Measurements from ENCODE around the gene MAMDC2. TPM values are rescaled to one million over a fixed set of nuclear protein-coding genes. Genes with fewer than 3 reads are reported as not detected.
"Not testable (repeated sequence)": the region's sequence is repeated elsewhere in the genome, so short reads cannot be mapped to it uniquely, and the experiment has no call there.

MAMDC2 gene
- total RNA-seq, 1 experiment from 2014 or later: 1.6 TPM

DNA sequence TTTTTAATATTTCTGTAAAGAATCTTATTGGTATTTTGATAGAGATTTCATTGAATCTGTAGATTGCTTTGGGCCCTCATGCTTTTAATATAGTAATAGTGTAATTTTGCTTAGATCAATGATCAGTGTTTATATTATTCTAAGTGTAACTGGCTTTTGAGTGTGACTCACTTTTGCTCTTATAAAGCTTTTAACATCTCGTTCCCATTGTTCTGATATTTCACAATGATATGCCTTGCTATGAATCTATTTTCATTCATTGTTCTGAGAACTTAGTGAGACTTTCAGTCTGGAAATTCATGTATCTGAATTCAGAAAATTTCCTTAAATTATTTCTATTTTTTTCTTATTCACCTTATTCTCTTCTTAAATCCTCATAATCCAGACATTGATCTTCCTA lies 13.5 kb upstream of the MAMDC2 start:
- in situ Hi-C loops (cut with HindIII; ENCODE audit: low pct_unique_long_range_greater_than_20kb, low sequenced_read_pairs): no loop called here
- no peak for DNase-seq (ENCODE audit: low read depth, low spot score)

GRCh38 chr9:70031141-70031545 lies 12.5 kb upstream of the MAMDC2 start:
- in situ Hi-C loops (cut with HindIII; ENCODE audit: low pct_unique_long_range_greater_than_20kb, low sequenced_read_pairs): no loop called here
- no peak for DNase-seq (ENCODE audit: low read depth, low spot score)

DNA sequence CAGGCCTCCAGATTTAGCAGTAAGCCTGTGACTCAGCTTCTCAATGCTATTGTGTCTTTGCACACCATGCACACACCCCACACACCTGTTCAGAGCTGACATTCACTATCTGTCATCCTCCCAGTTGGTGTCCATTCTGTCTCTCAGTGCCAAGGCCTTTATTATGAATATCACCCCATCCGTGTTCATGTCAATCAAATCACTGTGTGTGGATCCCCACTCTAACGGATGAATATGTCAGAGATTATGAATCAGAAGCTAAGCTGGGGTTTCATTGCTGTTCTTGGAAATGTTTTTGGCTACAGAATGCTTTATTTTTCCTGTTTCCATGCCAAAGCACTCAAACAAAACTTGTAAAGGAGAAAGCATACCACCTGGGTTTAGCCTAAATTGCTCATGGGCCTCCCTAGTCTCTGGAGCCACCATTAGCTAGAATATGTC lies 9.4 kb upstream of the MAMDC2 start:
- in situ Hi-C loops (cut with HindIII; ENCODE audit: low pct_unique_long_range_greater_than_20kb, low sequenced_read_pairs): no loop called here
- no peak for DNase-seq (ENCODE audit: low read depth, low spot score)

- in situ Hi-C loops (cut with HindIII; ENCODE audit: low pct_unique_long_range_greater_than_20kb, low sequenced_read_pairs): no loop called here
- DNase-seq (ENCODE audit: low read depth, low spot score): no peak
These were observed 8.0 kb upstream of the MAMDC2 start for GRCh38 chr9:70035691-70036090.

- peak; percentile 96 for DNase-seq (ENCODE audit: low read depth, low spot score)
- in situ Hi-C loops (cut with HindIII; ENCODE audit: low pct_unique_long_range_greater_than_20kb, low sequenced_read_pairs): no loop called here
These were observed 7.0 kb upstream of the MAMDC2 start for GRCh38 chr9:70036641-70037040.

DNA sequence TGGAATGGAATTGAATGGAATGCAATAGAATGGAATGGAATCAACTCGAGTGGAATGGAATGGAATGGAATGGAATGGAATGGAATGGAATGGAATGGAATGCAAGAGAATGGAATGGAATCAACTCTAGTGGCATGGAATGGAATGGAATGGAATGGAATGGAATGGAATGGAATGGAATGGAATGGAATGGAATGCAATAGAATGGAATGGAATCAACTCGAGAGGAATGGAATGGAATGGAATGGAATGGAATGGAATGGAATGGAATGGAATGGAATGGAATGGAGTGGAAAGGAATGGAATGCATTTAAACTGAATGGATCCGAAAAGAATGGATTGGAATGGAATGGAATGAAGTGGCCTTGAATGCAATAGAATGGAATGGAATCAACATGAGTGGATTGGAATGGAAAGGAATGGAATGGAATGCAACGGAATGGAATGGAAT lies 5.5 kb upstream of the MAMDC2 start:
- in situ Hi-C loops (cut with HindIII; ENCODE audit: low pct_unique_long_range_greater_than_20kb, low sequenced_read_pairs): not testable (repeated sequence)
- peak; percentile 28 for DNase-seq (ENCODE audit: low read depth, low spot score)

DNA sequence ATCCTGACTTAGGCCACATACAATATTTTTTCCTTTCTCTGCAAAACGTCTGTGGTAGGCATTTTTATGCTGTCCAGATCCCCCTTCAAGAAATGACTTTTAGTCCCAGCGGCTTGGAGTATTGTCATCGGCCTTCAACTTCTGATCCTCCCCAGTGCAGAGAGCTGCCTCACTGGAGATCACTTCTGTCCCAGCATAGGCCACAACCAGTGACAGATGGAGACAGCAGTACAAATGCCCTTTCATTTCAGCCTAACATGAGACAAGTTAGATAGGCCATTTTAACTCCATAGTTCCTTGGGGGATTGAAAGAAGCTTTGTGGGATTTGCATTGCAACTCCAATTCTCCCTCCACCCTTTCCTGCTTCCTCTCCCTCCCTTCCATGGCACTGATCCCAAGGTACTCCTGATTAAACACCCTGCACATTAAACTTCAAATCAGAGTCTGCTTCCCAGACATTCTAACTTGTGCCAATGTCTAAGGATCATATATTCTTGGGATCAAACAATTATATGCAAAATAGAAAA lies 3.2 kb upstream of the MAMDC2 start:
- peak; percentile 30 for DNase-seq (ENCODE audit: low read depth, low spot score)
- in situ Hi-C loops (cut with HindIII; ENCODE audit: low pct_unique_long_range_greater_than_20kb, low sequenced_read_pairs): no loop called here

- in situ Hi-C loops (cut with HindIII; ENCODE audit: low pct_unique_long_range_greater_than_20kb, low sequenced_read_pairs): no loop called here
- DNase-seq (ENCODE audit: low read depth, low spot score): no peak
These were observed 1.0 kb upstream of the MAMDC2 start for GRCh38 chr9:70042461-70043215.

- DNase-seq (ENCODE audit: low read depth, low spot score): no peak
- in situ Hi-C loops (cut with HindIII; ENCODE audit: low pct_unique_long_range_greater_than_20kb, low sequenced_read_pairs): no loop called here
These were observed 363 bp upstream of the MAMDC2 start for GRCh38 chr9:70043285-70043684.

DNA sequence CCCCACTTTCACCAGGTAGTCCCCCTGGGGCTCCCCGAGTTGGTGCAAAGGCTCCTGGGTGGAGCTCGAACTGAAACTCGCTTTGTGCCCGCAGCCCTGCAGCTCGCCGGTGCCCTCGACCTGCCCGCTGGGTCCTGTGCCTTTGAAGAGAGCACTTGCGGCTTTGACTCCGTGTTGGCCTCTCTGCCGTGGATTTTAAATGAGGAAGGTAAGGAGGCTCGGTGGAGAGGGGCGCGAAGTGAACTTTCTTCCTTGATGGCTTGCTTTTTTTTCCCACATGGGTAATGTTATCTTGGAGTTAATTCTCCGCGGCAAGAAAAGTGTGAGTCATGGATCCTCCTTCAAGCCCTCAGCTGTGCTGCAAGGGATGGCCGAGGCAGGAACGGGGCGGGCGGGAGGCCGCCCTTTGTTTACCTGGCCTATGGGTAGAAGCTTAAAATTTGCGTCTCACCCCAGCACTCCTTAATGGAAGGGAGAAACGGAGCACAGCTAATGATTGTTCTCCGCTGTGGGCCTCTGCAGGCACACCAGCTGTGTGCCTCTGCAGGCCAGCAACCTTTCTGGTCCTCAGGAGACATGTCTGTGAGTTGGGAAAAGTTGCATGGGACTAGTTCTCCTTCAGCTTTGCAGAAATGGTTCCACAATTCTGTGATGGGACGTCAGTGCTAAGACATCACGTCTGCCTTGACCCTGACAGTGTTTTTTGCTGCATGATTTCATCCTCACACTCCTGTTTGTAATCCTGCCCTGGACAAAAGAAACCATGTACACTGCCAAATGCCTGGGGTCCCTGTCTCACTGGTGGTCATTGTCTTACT lies 1.1 kb downstream of the MAMDC2 start:
- DNase-seq (ENCODE audit: low read depth, low spot score): no peak
- in situ Hi-C loops (cut with HindIII; ENCODE audit: low pct_unique_long_range_greater_than_20kb, low sequenced_read_pairs): no loop called here

DNA sequence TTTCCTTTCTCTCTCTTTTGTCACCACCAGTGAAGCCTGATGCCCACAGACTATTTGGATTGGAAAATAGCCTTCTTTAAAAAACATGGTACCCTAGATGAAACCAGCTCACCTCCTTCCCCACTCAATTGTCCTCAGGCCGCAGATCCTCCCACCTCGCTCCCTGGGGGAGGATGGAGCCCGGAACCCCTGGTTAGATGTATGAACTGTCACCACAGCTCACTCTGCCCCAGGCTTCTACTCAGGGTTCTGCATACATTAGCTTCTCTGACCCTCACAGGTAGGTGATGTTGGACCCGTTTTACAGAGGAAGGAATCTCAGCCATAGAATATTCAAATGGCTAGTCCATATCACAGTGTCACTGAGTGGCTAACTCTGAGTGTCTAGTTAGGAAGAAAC lies 1.8 kb downstream of the MAMDC2 start:
- no peak for DNase-seq (ENCODE audit: low read depth, low spot score)
- in situ Hi-C loops (cut with HindIII; ENCODE audit: low pct_unique_long_range_greater_than_20kb, low sequenced_read_pairs): no loop called here

DNA sequence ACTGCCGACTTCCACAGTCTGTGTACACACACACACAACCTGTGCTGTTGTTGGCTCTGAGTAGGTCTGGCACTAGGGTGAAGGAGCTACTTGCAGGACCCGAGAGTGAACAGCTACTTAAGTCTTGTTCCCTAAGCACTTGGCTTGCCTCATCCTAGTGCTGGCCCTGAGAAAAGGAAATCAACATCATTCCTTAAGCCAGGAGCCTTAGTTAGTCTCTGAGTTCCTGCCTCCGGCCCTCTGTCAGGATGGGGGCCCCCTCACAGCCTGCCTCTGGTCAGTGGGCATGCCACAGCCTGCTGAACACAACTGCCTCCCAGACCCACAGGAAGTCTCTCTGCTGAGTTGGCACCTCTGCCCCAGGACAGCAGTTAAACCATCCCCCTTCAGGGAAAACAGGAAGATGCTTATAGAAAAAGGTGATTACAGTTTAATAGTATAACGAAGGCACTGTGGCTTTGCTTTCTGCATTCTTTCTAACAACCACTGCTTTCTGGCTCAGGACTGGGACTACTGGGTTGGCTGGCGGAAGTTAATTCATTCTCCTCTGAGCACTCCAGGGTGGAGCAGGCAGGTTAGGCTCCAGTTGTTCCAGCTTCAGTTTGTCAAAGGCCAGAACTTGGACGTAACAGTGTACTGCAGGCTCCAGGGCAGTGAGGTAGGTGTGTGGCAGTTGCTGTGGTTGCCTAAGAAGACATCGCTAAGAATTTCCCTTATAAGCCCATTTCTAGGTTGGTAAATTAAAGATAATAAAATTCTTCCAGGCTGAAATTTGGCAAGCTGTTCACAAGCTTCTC lies 2.8 kb downstream of the MAMDC2 start:
- in situ Hi-C loops (cut with HindIII; ENCODE audit: low pct_unique_long_range_greater_than_20kb, low sequenced_read_pairs): no loop called here
- DNase-seq (ENCODE audit: low read depth, low spot score): peak; percentile 6

GRCh38 chr9:70049236-70049635 lies 5.6 kb downstream of the MAMDC2 start:
- in situ Hi-C loops (cut with HindIII; ENCODE audit: low pct_unique_long_range_greater_than_20kb, low sequenced_read_pairs): no loop called here
- DNase-seq (ENCODE audit: low read depth, low spot score): peak; percentile 58

DNA sequence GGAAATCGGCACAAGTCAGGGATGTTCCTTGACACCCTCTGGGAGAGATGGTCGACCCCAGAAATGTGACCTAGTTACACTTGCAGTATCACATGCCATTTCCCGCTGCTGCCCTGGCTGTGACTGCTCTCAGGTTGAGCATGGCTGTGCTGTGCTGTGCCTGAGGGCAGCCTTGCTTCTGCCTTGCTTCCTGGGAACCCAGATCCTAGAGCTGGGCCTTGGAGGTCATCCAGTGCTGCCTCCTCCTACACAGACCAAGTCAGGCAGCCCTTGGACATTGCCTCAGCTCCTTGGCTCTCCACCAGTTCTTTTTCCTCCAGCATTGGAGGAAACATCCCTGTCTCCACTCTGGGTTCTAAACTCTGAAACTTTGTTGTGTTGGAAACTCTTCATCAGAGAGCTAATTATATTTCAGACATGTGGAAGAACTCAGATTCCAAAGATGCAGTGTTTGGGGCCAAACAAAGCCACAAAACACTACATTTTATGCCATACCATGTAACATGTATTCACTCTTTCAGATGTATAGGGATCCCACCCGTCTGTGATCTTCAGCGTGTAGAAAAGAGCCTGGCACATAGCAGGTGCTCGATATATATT lies 6.1 kb downstream of the MAMDC2 start:
- in situ Hi-C loops (cut with HindIII; ENCODE audit: low pct_unique_long_range_greater_than_20kb, low sequenced_read_pairs): no loop called here
- no peak for DNase-seq (ENCODE audit: low read depth, low spot score)

DNA sequence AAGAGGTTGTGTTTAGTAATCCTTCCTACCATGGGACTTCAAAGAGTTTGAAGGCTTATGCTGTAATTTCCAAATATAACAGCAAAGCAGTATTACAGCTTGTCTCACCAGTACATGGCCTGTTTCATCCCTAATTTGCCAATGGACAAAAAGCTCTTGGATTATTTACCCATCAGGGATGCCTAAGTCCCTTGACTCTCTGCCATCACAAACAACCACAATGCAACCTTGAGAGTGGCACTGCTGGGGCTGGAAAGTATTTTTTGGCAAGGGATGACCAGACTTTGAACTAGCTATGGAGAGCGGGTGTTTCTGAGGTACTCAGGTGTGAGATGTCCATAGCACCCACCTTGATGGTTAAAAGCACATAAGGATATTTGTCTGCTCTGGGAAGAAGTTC lies 9.1 kb downstream of the MAMDC2 start:
- in situ Hi-C loops (cut with HindIII; ENCODE audit: low pct_unique_long_range_greater_than_20kb, low sequenced_read_pairs): no loop called here
- no peak for DNase-seq (ENCODE audit: low read depth, low spot score)

GRCh38 chr9:70053864-70054263 lies 10.2 kb downstream of the MAMDC2 start:
- in situ Hi-C loops (cut with HindIII; ENCODE audit: low pct_unique_long_range_greater_than_20kb, low sequenced_read_pairs): no loop called here
- DNase-seq (ENCODE audit: low read depth, low spot score): no peak

DNA sequence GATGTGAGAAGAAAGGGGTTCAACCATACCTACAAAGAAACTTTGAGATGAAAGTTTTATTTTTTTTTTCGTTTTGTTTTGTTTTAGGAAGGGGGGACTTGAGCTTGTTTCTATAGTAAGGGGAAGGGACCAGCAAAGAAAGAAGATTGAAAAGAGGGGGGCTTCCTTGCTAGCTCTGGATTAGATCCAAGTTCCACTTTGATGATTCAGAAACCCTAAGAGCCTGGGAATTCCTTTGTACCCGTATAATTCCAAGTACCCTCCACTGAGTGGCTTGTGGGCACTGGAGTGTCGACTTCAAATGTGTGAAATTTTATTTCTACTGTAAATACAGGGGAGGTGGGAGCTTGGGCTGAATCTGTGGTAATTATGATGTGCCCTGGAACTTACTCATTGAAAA lies 10.9 kb downstream of the MAMDC2 start:
- DNase-seq (ENCODE audit: low read depth, low spot score): no peak
- in situ Hi-C loops (cut with HindIII; ENCODE audit: low pct_unique_long_range_greater_than_20kb, low sequenced_read_pairs): no loop called here
